ENCODE results near the gene OBP2B. TPM values are rescaled to one million over a fixed set of nuclear protein-coding genes. Genes with fewer than 3 reads are reported as not detected.

The OBP2B gene
- total RNA-seq, 2 donors from 2014 or later = not detected

DNA sequence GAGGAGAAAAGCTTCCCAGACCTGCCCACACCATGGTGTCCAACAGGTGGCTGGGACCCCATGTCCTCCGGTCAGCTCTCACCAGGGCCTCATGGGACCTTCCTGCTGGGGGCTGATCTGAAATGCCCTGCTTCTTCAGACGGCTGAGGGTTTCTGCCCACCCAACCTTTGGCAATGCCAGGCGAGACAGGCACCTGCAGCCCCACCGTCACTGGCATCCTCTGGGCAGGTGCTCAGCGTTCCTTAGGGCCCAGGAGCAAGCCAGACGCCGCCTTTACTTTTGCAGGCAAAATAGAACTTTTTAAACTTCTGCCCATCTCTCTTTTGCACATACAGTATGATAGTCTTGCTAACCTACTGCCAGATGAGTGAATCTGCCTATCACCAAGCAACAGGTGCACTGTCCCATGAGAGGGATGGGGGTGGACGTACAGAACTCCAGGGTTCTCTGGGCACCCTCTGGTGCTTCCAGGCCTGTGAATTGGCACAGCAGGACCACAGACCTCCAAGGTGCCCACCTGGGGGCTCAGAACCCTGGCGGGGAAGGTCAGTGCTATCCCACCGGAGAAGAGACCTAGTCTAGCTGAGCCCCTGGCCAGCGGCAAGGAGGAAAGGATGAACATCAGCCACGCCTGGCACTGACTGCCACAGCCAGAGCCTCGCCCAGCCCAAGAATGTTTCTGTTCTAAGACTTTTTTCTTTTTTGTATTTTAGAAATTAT lies 7.5 kb downstream of the OBP2B start:
- Histone ChIP-seq H3K4me3 (no peak overlapping the region), H3K27ac (no peak overlapping the region), H3K27me3 (no peaks in the 10 kb centered on the region), H3K36me3 (no peaks in the 10 kb centered on the region), H3K4me1 (no peaks in the 10 kb centered on the region), H3K9me3 (no peaks in the 10 kb centered on the region)
- no peak for DNase-seq (ENCODE audit: low spot score)
- TF ChIP-seq, protein P1, sequence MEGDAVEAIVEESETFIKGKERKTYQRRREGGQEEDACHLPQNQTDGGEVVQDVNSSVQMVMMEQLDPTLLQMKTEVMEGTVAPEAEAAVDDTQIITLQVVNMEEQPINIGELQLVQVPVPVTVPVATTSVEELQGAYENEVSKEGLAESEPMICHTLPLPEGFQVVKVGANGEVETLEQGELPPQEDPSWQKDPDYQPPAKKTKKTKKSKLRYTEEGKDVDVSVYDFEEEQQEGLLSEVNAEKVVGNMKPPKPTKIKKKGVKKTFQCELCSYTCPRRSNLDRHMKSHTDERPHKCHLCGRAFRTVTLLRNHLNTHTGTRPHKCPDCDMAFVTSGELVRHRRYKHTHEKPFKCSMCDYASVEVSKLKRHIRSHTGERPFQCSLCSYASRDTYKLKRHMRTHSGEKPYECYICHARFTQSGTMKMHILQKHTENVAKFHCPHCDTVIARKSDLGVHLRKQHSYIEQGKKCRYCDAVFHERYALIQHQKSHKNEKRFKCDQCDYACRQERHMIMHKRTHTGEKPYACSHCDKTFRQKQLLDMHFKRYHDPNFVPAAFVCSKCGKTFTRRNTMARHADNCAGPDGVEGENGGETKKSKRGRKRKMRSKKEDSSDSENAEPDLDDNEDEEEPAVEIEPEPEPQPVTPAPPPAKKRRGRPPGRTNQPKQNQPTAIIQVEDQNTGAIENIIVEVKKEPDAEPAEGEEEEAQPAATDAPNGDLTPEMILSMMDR (IDR thresholded peaks at IDR 0.05) = no peak

DNA sequence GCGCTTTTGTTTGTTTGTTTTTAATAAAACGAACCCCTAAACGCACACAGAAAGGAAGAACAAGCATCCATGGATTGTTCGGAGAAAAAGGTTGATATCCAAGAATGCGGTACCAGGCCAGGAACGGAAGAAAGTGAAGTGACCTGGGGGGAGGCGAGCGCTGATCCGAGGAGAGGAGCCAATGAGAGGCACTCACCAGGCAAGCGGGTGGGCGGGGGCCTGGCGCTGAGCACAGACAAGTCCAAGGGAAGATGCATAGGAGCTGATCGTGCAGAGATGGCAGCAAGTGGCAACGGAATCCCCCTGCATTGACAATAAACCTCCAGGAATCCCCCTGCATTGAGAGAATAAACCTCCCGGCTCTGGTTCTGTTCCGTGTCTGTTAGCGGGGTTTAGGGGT lies 8.4 kb downstream of the OBP2B start:
- H3K27ac ChIP-seq = no peak overlapping the region
- no peak overlapping the region for H3K4me3 ChIP-seq
- no peaks in the 10 kb centered on the region for H3K4me1 ChIP-seq
- TF ChIP-seq, protein P1 (IDR thresholded peaks at IDR 0.05) = no peak
- H3K36me3 ChIP-seq = no peaks in the 10 kb centered on the region
- no peaks in the 10 kb centered on the region for H3K9me3 ChIP-seq
- H3K27me3 ChIP-seq = no peaks in the 10 kb centered on the region
- no peak for DNase-seq (ENCODE audit: low spot score)

DNA sequence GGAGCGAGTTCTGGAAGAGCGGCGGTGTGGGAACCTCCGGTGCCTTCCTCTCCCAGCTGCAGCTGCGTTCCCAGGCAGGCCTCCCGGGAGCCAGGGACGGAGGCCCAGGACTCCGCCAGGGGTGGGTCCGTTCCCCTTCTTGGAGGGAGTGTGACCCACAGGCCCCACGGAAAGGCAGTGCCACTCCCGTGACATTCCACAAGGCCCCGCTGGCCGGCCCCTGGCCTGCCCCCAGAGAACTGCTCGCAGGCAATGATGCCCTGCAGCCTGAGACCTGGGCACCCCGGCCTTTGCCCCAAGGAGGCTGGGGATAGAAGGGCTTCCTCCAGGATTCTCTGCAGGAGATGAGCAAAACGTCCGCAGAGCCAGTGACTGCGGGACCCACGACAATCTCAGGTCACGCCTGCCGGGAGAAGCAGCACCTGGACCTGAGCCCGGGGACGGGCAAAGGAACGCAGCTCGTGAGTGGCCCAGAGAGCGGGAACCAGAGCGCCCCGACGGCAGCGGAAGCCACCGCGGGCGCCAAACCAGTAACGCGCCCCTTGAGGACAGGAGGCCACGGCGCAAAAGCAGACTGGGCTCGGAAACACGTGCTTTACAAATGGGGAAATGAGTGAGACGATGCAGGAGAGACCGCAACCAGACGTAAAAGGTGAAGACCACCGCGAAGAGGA lies 9.3 kb downstream of the OBP2B start:
- H3K27me3 ChIP-seq = no peaks in the 10 kb centered on the region
- H3K9me3 ChIP-seq = peaks cover 0 to 5% of the 10 kb centered on the region in 2 donors
- no peaks in the 10 kb centered on the region for H3K36me3 ChIP-seq
- H3K4me3 ChIP-seq = peak overlapping the region in 1 of 2 donors; percentile 42
- TF ChIP-seq, protein P1 (IDR thresholded peaks at IDR 0.05) = no peak
- peak overlapping the region in 1 of 2 donors; percentile 46 for H3K27ac ChIP-seq
- DNase-seq (ENCODE audit: low spot score) = no peak
- no peaks in the 10 kb centered on the region for H3K4me1 ChIP-seq

DNA sequence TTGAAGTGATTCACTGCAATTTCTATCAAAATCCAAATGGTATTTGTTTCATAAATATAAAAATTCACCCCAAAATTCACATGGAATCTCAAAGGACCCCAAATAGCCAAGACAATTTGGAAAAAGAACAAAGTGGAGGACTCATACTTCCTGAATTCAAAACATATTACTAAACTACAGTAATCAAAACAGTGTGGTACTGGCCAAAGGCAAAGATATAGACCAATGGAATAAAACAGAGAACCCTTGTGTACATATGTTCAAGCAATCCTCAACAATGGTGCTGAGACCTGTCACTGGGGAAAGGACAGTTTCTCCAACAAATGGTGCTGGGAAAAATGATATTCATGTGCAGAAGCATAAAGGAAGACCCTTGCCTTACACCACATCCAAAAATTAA lies 14.0 kb downstream of the OBP2B start:
- Histone ChIP-seq H3K4me3 (no peak overlapping the region), H3K27me3 (no peaks in the 10 kb centered on the region), H3K4me1 (no peaks in the 10 kb centered on the region), H3K36me3 (no peaks in the 10 kb centered on the region), H3K27ac (no peak overlapping the region), H3K9me3 (peaks cover 0 to 8% of the 10 kb centered on the region in 2 donors)
- TF ChIP-seq, protein P1 (IDR thresholded peaks at IDR 0.05) = no peak
- DNase-seq (ENCODE audit: low spot score) = no peak

DNA sequence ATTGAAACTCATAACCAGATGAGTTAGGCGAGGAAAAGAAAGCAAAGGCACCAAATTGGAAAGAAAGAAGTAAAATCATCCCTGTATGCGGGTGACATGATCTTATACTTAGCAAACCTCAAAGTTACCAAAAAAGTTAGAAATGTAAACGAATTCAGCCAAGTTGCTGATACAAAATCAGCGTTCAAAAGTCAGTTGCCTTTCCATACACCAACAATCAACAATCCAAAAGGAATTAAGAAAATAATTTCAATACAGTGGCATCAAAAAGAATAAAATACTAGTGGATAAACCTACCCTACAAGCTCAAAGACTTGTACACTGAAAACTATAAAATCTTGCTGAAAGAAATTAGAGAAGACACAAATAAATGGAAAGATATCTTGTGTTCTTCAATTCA lies 14.5 kb downstream of the OBP2B start:
- Histone ChIP-seq H3K9me3 (peaks cover 0 to 8% of the 10 kb centered on the region in 2 donors), H3K27me3 (no peaks in the 10 kb centered on the region), H3K27ac (no peak overlapping the region), H3K4me3 (no peak overlapping the region), H3K4me1 (no peaks in the 10 kb centered on the region), H3K36me3 (no peaks in the 10 kb centered on the region)
- DNase-seq (ENCODE audit: low spot score) = no peak
- TF ChIP-seq, protein P1 (IDR thresholded peaks at IDR 0.05) = no peak
